ENCODE measurements around the gene CCDC183. TPM values are rescaled to one million over a fixed set of nuclear protein-coding genes. Genes with fewer than 3 reads are reported as not detected.

CCDC183 gene
- total and polyA plus RNA-seq, 5 donors from 2014 or later: 0.16 to 2.3 (median 0.65) TPM; not detected in 1

GRCh38 chr9:136769710-136770191, 26.4 kb upstream of the CCDC183 start:
- H3K27me3 ChIP-seq (ENCODE audit: control insufficient read depth, insufficient read depth, low read length): peaks cover 3% of the 10 kb centered on the region
- H3K27ac ChIP-seq (ENCODE audit: insufficient read depth, low read length, poor library complexity, severe bottlenecking): no peak overlapping the region
- Mint-ChIP-seq H3K36me3 (no peaks in the 10 kb centered on the region), H3K27me3 (peaks cover 17% of the 10 kb centered on the region), H3K27ac (no peak overlapping the region), H3K4me3 (no peak overlapping the region), H3K9me3 (peaks cover 0 to 1% (median 0%) of the 10 kb centered on the region in 7 donors), H3K4me1 (peaks cover 6 to 21% (median 9%) of the 10 kb centered on the region in 4 donors)
- H3K4me1 ChIP-seq (ENCODE audit: control insufficient read depth, insufficient read depth, low read length, poor library complexity, severe bottlenecking): peaks cover 11% of the 10 kb centered on the region
- no peaks in the 10 kb centered on the region for H3K36me3 ChIP-seq (ENCODE audit: control insufficient read depth, insufficient read depth, low read length)
- ATAC-seq (ENCODE audit: low read depth in 2 of 2) (no peak), DNase-seq (peak in 2 of 3 donors; percentile 41 to 42)
- H3K4me3 ChIP-seq (ENCODE audit: low read depth, low read length): no peak overlapping the region
- peaks cover 0 to 8% of the 10 kb centered on the region in 2 experiments for H3K9me3 ChIP-seq (ENCODE audit: control insufficient read depth in 2 of 2, low read length in 2 of 2)

- peaks cover 0 to 1% (median 0%) of the 10 kb centered on the region in 7 donors for H3K9me3 Mint-ChIP-seq
Measured at GRCh38 chr9:136771907-136772415, 24.2 kb upstream of the CCDC183 start.

GRCh38 chr9:136773386-136774044, 22.6 kb upstream of the CCDC183 start:
- Histone ChIP-seq H3K4me3 (ENCODE audit: low read depth, low read length) (no peak overlapping the region), H3K27me3 (ENCODE audit: control insufficient read depth, insufficient read depth, low read length) (peaks cover 3% of the 10 kb centered on the region), H3K4me1 (ENCODE audit: control insufficient read depth, insufficient read depth, low read length, poor library complexity, severe bottlenecking) (no peaks in the 10 kb centered on the region), H3K9me3 (ENCODE audit: control insufficient read depth in 2 of 2, low read length in 2 of 2) (peaks cover 0 to 8% of the 10 kb centered on the region in 2 experiments), H3K27ac (ENCODE audit: insufficient read depth, low read length, poor library complexity, severe bottlenecking) (no peak overlapping the region), H3K36me3 (ENCODE audit: control insufficient read depth, insufficient read depth, low read length) (no peaks in the 10 kb centered on the region)
- Mint-ChIP-seq H3K27me3 (peaks cover 16% of the 10 kb centered on the region), H3K4me1 (peaks cover 0 to 4% (median 0%) of the 10 kb centered on the region in 4 donors), H3K27ac (no peak overlapping the region), H3K9me3 (peaks cover 0 to 3% (median 0%) of the 10 kb centered on the region in 7 donors), H3K4me3 (no peak overlapping the region), H3K36me3 (no peaks in the 10 kb centered on the region)
- DNase-seq (peak in 1 of 3 donors; percentile 54), ATAC-seq (ENCODE audit: low read depth in 2 of 2) (no peak)

More at GRCh38 chr9:136771907-136772415, 24.2 kb upstream of the CCDC183 start:
- Histone ChIP-seq H3K27me3 (ENCODE audit: control insufficient read depth, insufficient read depth, low read length) (peaks cover 3% of the 10 kb centered on the region), H3K9me3 (ENCODE audit: control insufficient read depth in 2 of 2, low read length in 2 of 2) (peaks cover 0 to 8% of the 10 kb centered on the region in 2 experiments), H3K27ac (ENCODE audit: insufficient read depth, low read length, poor library complexity, severe bottlenecking) (no peak overlapping the region), H3K4me3 (ENCODE audit: low read depth, low read length) (no peak overlapping the region), H3K36me3 (ENCODE audit: control insufficient read depth, insufficient read depth, low read length) (no peaks in the 10 kb centered on the region), H3K4me1 (ENCODE audit: control insufficient read depth, insufficient read depth, low read length, poor library complexity, severe bottlenecking) (peaks cover 3% of the 10 kb centered on the region)
- Mint-ChIP-seq H3K27ac (no peak overlapping the region), H3K4me1 (peaks cover 2 to 6% (median 2%) of the 10 kb centered on the region in 4 donors), H3K27me3 (peaks cover 12% of the 10 kb centered on the region), H3K4me3 (no peak overlapping the region), H3K36me3 (no peaks in the 10 kb centered on the region)
- no peak for DNase-seq
- no peak for ATAC-seq (ENCODE audit: low read depth in 2 of 2)

- Histone ChIP-seq H3K36me3 (ENCODE audit: control insufficient read depth, insufficient read depth, low read length) (no peaks in the 10 kb centered on the region), H3K4me1 (ENCODE audit: control insufficient read depth, insufficient read depth, low read length, poor library complexity, severe bottlenecking) (no peaks in the 10 kb centered on the region), H3K27me3 (ENCODE audit: control insufficient read depth, insufficient read depth, low read length) (peaks cover 3% of the 10 kb centered on the region), H3K9me3 (ENCODE audit: control insufficient read depth in 2 of 2, low read length in 2 of 2) (peaks cover 0 to 8% of the 10 kb centered on the region in 2 experiments), H3K27ac (ENCODE audit: insufficient read depth, low read length, poor library complexity, severe bottlenecking) (no peak overlapping the region), H3K4me3 (ENCODE audit: low read depth, low read length) (no peak overlapping the region)
- H3K9me3 Mint-ChIP-seq: peaks cover 0 to 3% (median 0%) of the 10 kb centered on the region in 7 donors
- H3K27me3 Mint-ChIP-seq: peaks cover 22% of the 10 kb centered on the region
- peaks cover 0 to 4% (median 2%) of the 10 kb centered on the region in 4 donors for H3K4me1 Mint-ChIP-seq
- no peak for ATAC-seq (ENCODE audit: low read depth in 2 of 2)
- DNase-seq: no peak
- H3K4me3 Mint-ChIP-seq: no peak overlapping the region
- no peak overlapping the region for H3K27ac Mint-ChIP-seq
- no peaks in the 10 kb centered on the region for H3K36me3 Mint-ChIP-seq
Measured at GRCh38 chr9:136774416-136775045, 21.6 kb upstream of the CCDC183 start.

- DNase-seq (no peak), ATAC-seq (ENCODE audit: low read depth in 2 of 2) (no peak)
- Mint-ChIP-seq H3K4me3 (no peak overlapping the region), H3K27me3 (peaks cover 25% of the 10 kb centered on the region), H3K4me1 (peaks cover 0 to 3% (median under 1%) of the 10 kb centered on the region in 4 donors), H3K36me3 (no peaks in the 10 kb centered on the region), H3K9me3 (peaks cover 0 to 3% (median 0%) of the 10 kb centered on the region in 7 donors), H3K27ac (no peak overlapping the region)
- H3K27me3 ChIP-seq (ENCODE audit: control insufficient read depth, insufficient read depth, low read length): peaks cover 3% of the 10 kb centered on the region
- H3K4me1 ChIP-seq (ENCODE audit: control insufficient read depth, insufficient read depth, low read length, poor library complexity, severe bottlenecking): no peaks in the 10 kb centered on the region
- H3K27ac ChIP-seq (ENCODE audit: insufficient read depth, low read length, poor library complexity, severe bottlenecking): no peak overlapping the region
- peaks cover 0 to 8% of the 10 kb centered on the region in 2 experiments for H3K9me3 ChIP-seq (ENCODE audit: control insufficient read depth in 2 of 2, low read length in 2 of 2)
- no peaks in the 10 kb centered on the region for H3K36me3 ChIP-seq (ENCODE audit: control insufficient read depth, insufficient read depth, low read length)
- H3K4me3 ChIP-seq (ENCODE audit: low read depth, low read length): no peak overlapping the region
Measured at GRCh38 chr9:136775191-136775590, 20.9 kb upstream of the CCDC183 start.

- no peaks in the 10 kb centered on the region for H3K36me3 ChIP-seq (ENCODE audit: control insufficient read depth, insufficient read depth, low read length)
- peaks cover 0 to 3% (median 0%) of the 10 kb centered on the region in 7 donors for H3K9me3 Mint-ChIP-seq
- no peak for DNase-seq
- H3K36me3 Mint-ChIP-seq: no peaks in the 10 kb centered on the region
- H3K27ac Mint-ChIP-seq: peak overlapping the region in 1 of 3 donors; percentile 36
- H3K9me3 ChIP-seq (ENCODE audit: control insufficient read depth in 2 of 2, low read length in 2 of 2): peaks cover 0 to 8% of the 10 kb centered on the region in 2 experiments
- no peak overlapping the region for H3K27ac ChIP-seq (ENCODE audit: insufficient read depth, low read length, poor library complexity, severe bottlenecking)
- H3K4me1 ChIP-seq (ENCODE audit: control insufficient read depth, insufficient read depth, low read length, poor library complexity, severe bottlenecking): no peaks in the 10 kb centered on the region
- H3K4me3 ChIP-seq (ENCODE audit: low read depth, low read length): no peak overlapping the region
- ATAC-seq (ENCODE audit: low read depth in 2 of 2): no peak
- no peak overlapping the region for H3K4me3 Mint-ChIP-seq
- peaks cover 0 to 3% (median 0%) of the 10 kb centered on the region in 4 donors for H3K4me1 Mint-ChIP-seq
- H3K27me3 ChIP-seq (ENCODE audit: control insufficient read depth, insufficient read depth, low read length): peaks cover 3% of the 10 kb centered on the region
- peaks cover 19% of the 10 kb centered on the region for H3K27me3 Mint-ChIP-seq
Measured at GRCh38 chr9:136776947-136777346, 19.2 kb upstream of the CCDC183 start.

GRCh38 chr9:136777359-136777758, 18.8 kb upstream of the CCDC183 start:
- Mint-ChIP-seq H3K4me1 (peaks cover 0 to 3% (median 0%) of the 10 kb centered on the region in 4 donors), H3K9me3 (peaks cover 0 to 3% (median 0%) of the 10 kb centered on the region in 7 donors), H3K27ac (peak overlapping the region in 1 of 3 donors; percentile 36), H3K27me3 (peaks cover 20% of the 10 kb centered on the region), H3K36me3 (no peaks in the 10 kb centered on the region), H3K4me3 (no peak overlapping the region)
- Histone ChIP-seq H3K4me1 (ENCODE audit: control insufficient read depth, insufficient read depth, low read length, poor library complexity, severe bottlenecking) (no peaks in the 10 kb centered on the region), H3K9me3 (ENCODE audit: control insufficient read depth in 2 of 2, low read length in 2 of 2) (peaks cover 0 to 8% of the 10 kb centered on the region in 2 experiments), H3K27me3 (ENCODE audit: control insufficient read depth, insufficient read depth, low read length) (peaks cover 3% of the 10 kb centered on the region), H3K36me3 (ENCODE audit: control insufficient read depth, insufficient read depth, low read length) (no peaks in the 10 kb centered on the region), H3K27ac (ENCODE audit: insufficient read depth, low read length, poor library complexity, severe bottlenecking) (no peak overlapping the region), H3K4me3 (ENCODE audit: low read depth, low read length) (no peak overlapping the region)
- ATAC-seq (ENCODE audit: low read depth in 2 of 2) (no peak), DNase-seq (no peak)
